Ovary (tissue), 3 donors: ENCODE measurements around the gene CAPN9.

ENCODE experiments used
- POLR2A ChIP-seq: fragments of 450-650 bp; IDR thresholded peaks from one replicate; pipeline ENCODE4 v1.6.1; 2017; ENCODE audit warnings: antibody characterized with exemption, mild to moderate bottlenecking, moderate library complexity
- TF ChIP-seq, protein P1 (sequence below), 3 donors: fragments of 450-650 bp in 2 of 3; fragments of 200-600 bp in 1 of 3; IDR thresholded peaks; one replicate each; pipeline versions ENCODE4 v1.5.1 to v1.8.0; 2016 to 2022; ENCODE audit warnings: antibody characterized with exemption in 3 of 3, mild to moderate bottlenecking in 1 of 3
- donor health status: DM: no; HTN: no; CAD: no.

DNA sequence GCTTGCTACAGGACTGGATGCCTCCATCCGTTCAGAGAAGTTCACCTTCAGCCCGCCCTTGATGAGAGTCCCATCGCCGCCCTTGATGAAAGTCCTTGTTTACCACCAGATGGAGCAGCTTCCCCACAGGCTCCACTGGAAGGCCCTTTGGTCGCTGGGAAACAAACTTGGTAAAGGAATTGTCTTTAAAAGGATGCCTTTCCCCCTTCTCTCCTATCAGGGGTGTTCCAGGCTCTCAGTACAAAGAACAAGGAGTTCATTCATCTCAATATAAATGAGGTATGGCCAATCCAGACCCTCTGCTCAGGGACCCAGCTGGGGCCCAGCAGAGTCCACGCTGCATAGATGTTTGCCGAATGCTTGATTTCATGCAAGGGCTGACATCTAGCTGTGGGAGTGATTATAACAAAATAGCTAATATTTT, 50.8 kb downstream of the CAPN9 start:
- TF ChIP-seq, protein P1, sequence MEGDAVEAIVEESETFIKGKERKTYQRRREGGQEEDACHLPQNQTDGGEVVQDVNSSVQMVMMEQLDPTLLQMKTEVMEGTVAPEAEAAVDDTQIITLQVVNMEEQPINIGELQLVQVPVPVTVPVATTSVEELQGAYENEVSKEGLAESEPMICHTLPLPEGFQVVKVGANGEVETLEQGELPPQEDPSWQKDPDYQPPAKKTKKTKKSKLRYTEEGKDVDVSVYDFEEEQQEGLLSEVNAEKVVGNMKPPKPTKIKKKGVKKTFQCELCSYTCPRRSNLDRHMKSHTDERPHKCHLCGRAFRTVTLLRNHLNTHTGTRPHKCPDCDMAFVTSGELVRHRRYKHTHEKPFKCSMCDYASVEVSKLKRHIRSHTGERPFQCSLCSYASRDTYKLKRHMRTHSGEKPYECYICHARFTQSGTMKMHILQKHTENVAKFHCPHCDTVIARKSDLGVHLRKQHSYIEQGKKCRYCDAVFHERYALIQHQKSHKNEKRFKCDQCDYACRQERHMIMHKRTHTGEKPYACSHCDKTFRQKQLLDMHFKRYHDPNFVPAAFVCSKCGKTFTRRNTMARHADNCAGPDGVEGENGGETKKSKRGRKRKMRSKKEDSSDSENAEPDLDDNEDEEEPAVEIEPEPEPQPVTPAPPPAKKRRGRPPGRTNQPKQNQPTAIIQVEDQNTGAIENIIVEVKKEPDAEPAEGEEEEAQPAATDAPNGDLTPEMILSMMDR (IDR thresholded peaks at IDR 0.05): peak; percentile 72 to 82 (median 77)
- no peak for TF ChIP-seq POLR2A
